ENCODE results near the gene FAM181A.

FAM181A gene

GRCh38 chr14:93895023-93895604, 32.0 kb upstream of the FAM181A start:
- no peak overlapping the region for H3K4me3 ChIP-seq (replicated peaks in 1 of 2; ENCODE audit: low read depth in 2 of 2, low read length in 2 of 2)
- TF ChIP-seq CTCF (IDR thresholded peaks at IDR 0.05; ENCODE audit: low read depth, low read length), result no peak
- DNase-seq (ENCODE audit: low read depth in 2 of 2), result no peak

- no peak for TF ChIP-seq CTCF (IDR thresholded peaks at IDR 0.05; ENCODE audit: low read depth, low read length)
- no peak for DNase-seq (ENCODE audit: low read depth in 2 of 2)
- H3K4me3 ChIP-seq (replicated peaks in 1 of 2; ENCODE audit: low read depth in 2 of 2, low read length in 2 of 2), result no peak overlapping the region
Observed at GRCh38 chr14:93897476-93897845, 29.7 kb upstream of the FAM181A start.

GRCh38 chr14:93898081-93898611, 29.0 kb upstream of the FAM181A start:
- DNase-seq (ENCODE audit: low read depth in 2 of 2), result no peak
- TF ChIP-seq CTCF (IDR thresholded peaks at IDR 0.05; ENCODE audit: low read depth, low read length), result no peak
- no peak overlapping the region for H3K4me3 ChIP-seq (replicated peaks in 1 of 2; ENCODE audit: low read depth in 2 of 2, low read length in 2 of 2)

DNA sequence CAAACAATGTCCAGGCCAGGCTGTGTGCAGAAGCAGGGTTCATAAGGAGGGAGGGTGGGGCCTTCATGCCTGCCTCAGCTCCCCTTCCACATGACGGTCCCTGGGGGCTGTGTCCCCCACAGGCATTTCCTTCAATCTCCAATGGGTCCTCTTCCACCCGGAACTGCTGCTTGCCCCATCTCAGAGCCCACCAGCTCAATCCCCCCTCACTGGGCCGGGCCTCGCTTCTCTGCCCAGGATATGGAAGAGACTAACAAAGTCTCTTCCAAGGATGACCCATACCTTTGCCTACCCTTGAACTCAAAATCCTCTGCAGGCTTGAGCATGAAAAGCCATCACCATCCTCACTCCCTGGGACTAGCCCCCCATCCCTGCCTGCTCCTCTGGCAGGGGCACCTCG, 28.4 kb upstream of the FAM181A start:
- no peak overlapping the region for H3K4me3 ChIP-seq (replicated peaks in 1 of 2; ENCODE audit: low read depth in 2 of 2, low read length in 2 of 2)
- no peak for TF ChIP-seq CTCF (IDR thresholded peaks at IDR 0.05; ENCODE audit: low read depth, low read length)
- no peak for DNase-seq (ENCODE audit: low read depth in 2 of 2)

DNA sequence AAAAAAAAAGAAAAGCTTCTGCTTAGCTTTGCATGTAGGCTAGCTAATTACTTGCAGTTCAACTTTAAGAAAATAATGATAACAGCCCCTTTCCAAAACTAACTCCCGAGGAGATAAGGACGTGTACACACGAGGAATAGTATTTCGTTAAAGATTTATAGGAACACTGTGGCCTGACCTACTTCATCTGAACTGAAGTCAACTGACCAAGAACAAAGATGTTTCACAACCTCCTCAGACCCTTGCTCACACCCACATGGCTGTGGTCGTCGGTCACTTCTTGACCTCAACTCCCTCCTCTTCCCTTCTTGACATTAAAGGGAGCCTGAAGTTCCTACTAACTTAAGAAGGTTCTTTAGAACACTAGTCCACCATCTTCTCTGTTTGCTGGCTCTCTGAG, 25.3 kb upstream of the FAM181A start:
- H3K4me3 ChIP-seq (replicated peaks in 1 of 2; ENCODE audit: low read depth in 2 of 2, low read length in 2 of 2), result no peak overlapping the region
- no peak for DNase-seq (ENCODE audit: low read depth in 2 of 2)
- no peak for TF ChIP-seq CTCF (IDR thresholded peaks at IDR 0.05; ENCODE audit: low read depth, low read length)

DNA sequence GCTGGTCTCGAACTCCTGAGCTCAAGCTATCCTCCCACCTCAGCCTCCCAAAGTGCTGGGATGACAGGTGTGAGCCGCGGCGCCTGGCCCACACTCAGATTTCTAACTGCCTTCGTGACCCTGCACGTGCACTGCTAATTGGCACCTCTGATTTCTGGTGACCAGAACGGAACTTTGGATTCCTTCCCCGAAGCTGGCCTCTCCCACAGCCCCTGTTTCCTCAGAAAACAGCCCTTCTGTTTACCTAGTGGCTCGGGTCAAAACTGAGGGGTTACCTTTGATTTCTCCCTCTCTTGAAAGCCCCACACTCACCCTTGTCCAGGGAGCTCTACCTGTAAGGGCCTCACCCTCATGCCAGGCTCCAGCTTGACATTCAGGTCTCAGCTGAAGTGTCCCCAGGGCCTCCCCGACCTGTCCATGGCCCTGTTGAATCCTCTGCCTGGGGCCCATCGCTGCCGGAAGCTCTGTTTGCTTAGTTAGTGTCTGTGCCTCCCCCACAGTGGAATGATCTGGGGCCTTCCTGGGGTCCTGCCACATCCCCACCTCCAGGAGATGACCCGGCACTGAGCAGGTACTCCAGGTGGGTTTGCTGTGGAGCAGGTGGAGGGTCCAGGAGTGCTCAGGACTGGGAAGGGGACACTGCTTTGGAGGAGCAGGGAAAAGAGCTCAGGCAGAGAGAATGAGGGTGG, 24.4 kb upstream of the FAM181A start:
- no peak overlapping the region for H3K4me3 ChIP-seq (replicated peaks in 1 of 2; ENCODE audit: low read depth in 2 of 2, low read length in 2 of 2)
- no peak for TF ChIP-seq CTCF (IDR thresholded peaks at IDR 0.05; ENCODE audit: low read depth, low read length)
- DNase-seq (ENCODE audit: low read depth in 2 of 2), result no peak
